Measurements from ENCODE around the gene SRGAP3.

- TF ChIP-seq CTCF (IDR thresholded peaks at IDR 0.05) = no peak
- TF ChIP-seq POLR2A (IDR thresholded peaks at IDR 0.05) = no peak
Observed at GRCh38 chr3:9278498-9278897, 29.1 kb upstream of the SRGAP3 start.
